GM06990 (cell line): ENCODE data around the gene CDX2.

ENCODE experiments used
- DNase-seq: peaks from one replicate; pipeline ENCODE4 v3.0.0-alpha.2; 2011; ENCODE audit not compliant: insufficient read length; ENCODE audit errors: extremely low read depth
- H3K27me3 ChIP-seq: replicated peaks from 2 replicates; pipeline ENCODE4 v1.6.0; 2011; ENCODE audit warnings: low read length; ENCODE audit not compliant: control insufficient read depth, insufficient read depth
- H3K36me3 ChIP-seq: 2 replicates; pipeline ENCODE4 v1.5.1; 2011; ENCODE audit warnings: low read length; ENCODE audit not compliant: control insufficient read depth, insufficient read depth
- H3K4me3 ChIP-seq: replicated peaks from 2 replicates; pipeline ENCODE4 v1.5.1; 2011; ENCODE audit warnings: low read depth, mild to moderate bottlenecking, control low read depth, low read length
- TF ChIP-seq, protein P1 (sequence below): IDR thresholded peaks from 2 replicates; pipeline ENCODE4 v1.5.1; 2011; ENCODE audit warnings: low read length, control low read depth, mild to moderate bottlenecking, inconsistent platforms; ENCODE audit not compliant: insufficient read depth, poor library complexity, severe bottlenecking

The CDX2 gene

DNA sequence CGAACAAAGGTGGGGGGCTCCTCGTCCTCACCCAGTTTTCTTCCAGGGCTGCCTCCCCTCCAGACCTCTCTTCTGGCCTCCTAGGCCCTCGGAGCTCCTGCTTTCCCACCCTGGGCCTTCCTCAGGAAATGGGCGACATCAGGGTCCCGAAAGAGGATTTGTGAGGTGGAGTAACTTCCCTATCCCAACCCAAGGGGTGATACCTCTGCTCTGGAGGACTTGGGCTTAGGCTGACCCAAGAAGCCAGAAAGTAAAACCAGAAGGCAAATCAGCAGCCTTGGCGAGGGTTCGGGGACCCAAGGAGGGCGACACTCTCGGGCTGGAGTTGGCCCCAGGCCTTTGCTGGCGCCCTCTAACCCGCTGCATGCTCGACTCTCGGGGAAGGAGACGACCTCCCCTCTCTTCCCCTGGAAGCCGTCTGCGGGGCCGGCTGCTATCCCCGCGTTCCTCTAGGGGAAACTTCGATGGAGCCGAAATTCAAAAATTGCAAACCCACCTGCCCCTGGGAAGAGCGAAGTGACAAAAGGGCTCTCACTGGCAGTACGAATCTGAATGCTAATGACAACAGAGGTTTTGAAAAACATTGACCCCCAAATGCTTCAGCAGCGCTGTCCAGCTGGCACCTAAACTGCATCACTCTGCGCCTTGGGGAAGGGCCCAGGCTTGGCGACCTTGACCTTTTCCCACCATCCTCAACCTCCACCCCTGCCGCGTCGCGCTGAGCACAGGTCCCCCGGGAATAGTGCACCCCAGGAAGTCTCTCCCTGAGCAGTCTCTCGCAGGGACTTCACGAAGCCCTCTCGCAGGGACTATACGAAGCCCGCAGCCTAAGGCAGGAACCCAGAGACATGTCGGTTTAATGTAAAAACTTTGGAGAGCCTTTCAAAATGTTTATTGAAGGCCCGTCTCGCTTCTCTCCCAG lies 46.9 kb downstream of the CDX2 start:
- TF ChIP-seq, protein P1, sequence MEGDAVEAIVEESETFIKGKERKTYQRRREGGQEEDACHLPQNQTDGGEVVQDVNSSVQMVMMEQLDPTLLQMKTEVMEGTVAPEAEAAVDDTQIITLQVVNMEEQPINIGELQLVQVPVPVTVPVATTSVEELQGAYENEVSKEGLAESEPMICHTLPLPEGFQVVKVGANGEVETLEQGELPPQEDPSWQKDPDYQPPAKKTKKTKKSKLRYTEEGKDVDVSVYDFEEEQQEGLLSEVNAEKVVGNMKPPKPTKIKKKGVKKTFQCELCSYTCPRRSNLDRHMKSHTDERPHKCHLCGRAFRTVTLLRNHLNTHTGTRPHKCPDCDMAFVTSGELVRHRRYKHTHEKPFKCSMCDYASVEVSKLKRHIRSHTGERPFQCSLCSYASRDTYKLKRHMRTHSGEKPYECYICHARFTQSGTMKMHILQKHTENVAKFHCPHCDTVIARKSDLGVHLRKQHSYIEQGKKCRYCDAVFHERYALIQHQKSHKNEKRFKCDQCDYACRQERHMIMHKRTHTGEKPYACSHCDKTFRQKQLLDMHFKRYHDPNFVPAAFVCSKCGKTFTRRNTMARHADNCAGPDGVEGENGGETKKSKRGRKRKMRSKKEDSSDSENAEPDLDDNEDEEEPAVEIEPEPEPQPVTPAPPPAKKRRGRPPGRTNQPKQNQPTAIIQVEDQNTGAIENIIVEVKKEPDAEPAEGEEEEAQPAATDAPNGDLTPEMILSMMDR, result no peak
- Histone ChIP-seq H3K36me3 (no peaks in the 10 kb centered on the region), H3K4me3 (no peak overlapping the region), H3K27me3 (no peaks in the 10 kb centered on the region; the same call in 1 of the 2 replicates)
- DNase-seq, result no peak

DNA sequence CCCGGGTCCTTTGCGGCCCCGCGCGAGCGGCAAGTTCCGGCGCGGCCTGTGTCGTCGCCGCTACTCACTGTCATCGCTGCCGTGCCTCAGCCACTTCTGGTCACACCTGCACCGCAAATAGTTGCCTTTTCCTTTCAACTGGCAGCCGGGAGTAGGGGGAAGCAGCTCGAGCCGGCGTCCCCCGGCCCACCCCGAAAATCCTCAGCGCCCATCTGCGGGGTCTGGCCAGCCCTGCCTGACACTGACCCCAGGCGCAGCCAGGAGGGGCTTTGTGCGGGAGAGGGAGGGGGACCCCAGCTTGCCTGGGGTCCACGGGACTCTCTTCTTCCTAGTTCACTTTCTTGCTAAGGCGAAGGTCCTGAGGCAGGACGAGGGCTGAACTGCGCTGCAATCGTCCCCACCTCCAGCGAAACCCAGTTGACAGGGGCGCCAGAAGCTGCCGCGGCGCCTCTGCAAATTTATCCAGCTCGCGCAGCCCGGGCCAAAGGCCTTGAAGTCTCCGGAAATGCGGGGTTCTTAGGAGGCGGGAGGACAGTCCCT lies 47.6 kb downstream of the CDX2 start:
- DNase-seq, result no peak
- TF ChIP-seq, protein P1, result no peak
- H3K27me3 ChIP-seq, result no peaks in the 10 kb centered on the region; the same call in 1 of the 2 replicates
- peak overlapping the region; percentile 38; the same call in 1 of the 2 replicates for H3K4me3 ChIP-seq
- no peaks in the 10 kb centered on the region for H3K36me3 ChIP-seq

DNA sequence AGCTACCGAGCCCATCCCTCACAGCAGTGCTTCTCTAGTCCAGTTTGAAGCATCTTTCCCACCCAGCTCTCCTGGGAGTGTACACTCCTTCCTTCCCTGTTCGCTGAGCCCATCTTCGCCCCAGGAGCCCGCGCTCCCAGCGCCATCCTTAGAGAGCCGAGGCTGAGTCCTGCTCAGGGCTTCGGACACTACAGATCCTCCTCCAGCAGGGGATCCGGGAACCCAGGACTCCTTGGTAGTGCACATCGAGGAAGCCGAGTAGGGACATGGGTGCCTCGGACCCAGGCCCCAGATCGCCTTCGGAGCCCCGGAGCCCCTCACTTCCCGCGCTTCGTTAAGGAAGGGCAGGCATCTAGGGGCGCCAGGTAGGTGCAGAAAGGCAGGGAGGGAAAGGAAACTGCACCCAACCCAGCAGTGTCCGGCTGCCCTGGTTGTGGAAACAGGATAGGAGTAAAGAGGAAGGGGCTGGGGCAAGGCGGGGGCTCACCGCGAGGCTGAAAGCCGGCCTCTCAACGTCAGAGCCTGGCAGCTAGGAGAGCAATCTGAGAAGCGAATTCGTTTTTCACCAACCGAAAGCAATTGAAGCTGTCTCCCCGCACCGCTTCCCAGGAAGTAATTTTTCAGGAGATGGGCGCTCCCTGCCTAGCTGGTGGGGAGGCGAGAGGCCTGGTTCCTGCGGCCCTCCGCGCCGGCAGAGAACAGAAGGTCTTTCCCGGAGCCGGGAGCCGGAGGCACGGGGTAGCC lies 48.3 kb downstream of the CDX2 start:
- Histone ChIP-seq H3K36me3 (no peaks in the 10 kb centered on the region), H3K27me3 (no peaks in the 10 kb centered on the region; the same call in 1 of the 2 replicates), H3K4me3 (peak overlapping the region; percentile 38; the same call in 1 of the 2 replicates)
- TF ChIP-seq, protein P1, result no peak
- DNase-seq, result no peak

DNA sequence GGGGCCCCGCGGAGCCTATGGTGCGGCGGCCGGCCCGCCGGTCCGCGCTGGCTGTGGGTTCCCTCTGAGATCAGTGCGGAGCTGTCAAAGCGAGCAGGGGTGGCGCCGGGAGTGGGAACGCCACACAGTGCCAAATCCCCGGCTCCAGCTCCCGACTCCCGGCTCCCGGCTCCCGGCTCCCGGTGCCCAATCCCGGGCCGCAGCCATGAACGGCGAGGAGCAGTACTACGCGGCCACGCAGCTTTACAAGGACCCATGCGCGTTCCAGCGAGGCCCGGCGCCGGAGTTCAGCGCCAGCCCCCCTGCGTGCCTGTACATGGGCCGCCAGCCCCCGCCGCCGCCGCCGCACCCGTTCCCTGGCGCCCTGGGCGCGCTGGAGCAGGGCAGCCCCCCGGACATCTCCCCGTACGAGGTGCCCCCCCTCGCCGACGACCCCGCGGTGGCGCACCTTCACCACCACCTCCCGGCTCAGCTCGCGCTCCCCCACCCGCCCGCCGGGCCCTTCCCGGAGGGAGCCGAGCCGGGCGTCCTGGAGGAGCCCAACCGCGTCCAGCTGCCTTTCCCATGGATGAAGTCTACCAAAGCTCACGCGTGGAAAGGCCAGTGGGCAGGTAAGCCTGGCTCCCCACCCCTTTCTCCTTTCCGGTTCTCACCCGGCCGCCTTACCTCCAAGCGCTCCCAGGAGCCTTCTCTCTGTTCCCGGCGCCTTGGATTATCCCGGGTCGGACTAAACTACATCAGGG lies 49.0 kb downstream of the CDX2 start, which contains the start of gene PDX1:
PDX1 (plus strand) TSS at position 67 of the 743 bp plus-strand sequence; CDS start at position 206, 139 bp downstream.
- TF ChIP-seq, protein P1, result no peak
- H3K36me3 ChIP-seq, result no peaks in the 10 kb centered on the region
- H3K4me3 ChIP-seq, result peak within 1 kb of the TSS; percentile 38
- no peak for DNase-seq
- no peaks in the 10 kb centered on the region; the same call in 1 of the 2 replicates for H3K27me3 ChIP-seq

DNA sequence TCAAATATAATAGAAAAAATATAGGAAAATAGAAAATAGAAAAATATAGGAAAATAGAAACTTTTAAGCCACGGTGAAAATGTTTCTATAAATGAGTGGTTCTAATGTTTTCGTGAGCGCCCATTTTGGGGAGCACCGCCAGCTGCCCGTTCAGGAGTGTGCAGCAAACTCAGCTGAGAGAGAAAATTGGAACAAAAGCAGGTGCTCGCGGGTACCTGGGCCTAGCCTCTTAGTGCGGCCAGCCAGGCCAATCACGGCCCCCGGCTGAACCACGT lies 49.5 kb downstream of the CDX2 start:
- no peak for DNase-seq
- TF ChIP-seq, protein P1, result no peak
- Histone ChIP-seq H3K36me3 (no peaks in the 10 kb centered on the region), H3K27me3 (no peaks in the 10 kb centered on the region; the same call in 1 of the 2 replicates), H3K4me3 (peak overlapping the region; percentile 38)
